Occipital lobe (tissue), 2 donors: ENCODE results near the gene ERC2. TPM values are rescaled to one million over a fixed set of nuclear protein-coding genes. Genes with fewer than 3 reads are reported as not detected.

Experiments
- DNase-seq: peaks from one replicate; lab custom pipeline; 2025; lab: John Stamatoyannopoulos, UW
- total RNA-seq: library from RNA; depleted of rRNA; stranded (reverse); fragments of >200 nt; gene quantifications from one replicate; pipeline ENCODE4 v1.2.3, GENCODE V29; 2014

The ERC2 gene
- total RNA-seq, 1 donor from 2014 or later: 59.7 TPM

DNA sequence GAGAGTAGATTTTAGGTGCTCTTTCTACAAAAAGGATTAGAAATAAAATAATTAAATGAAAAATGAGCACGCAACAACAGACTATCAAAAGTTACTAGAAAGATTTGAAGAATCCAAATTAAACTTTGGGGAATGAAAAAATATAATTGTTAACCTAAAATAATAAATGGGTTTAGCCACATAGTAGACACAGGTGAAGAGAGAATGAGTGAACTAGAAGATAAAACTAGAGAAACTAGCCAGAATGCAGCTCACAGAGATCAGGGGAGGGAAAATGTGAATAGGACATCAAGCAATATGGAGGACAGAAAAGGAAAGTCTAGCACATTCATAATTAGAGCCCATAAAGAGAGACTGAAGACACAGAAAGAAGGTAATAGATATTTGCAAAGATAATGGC lies 670.5 kb downstream of the ERC2 start:
- no peak for DNase-seq

DNA sequence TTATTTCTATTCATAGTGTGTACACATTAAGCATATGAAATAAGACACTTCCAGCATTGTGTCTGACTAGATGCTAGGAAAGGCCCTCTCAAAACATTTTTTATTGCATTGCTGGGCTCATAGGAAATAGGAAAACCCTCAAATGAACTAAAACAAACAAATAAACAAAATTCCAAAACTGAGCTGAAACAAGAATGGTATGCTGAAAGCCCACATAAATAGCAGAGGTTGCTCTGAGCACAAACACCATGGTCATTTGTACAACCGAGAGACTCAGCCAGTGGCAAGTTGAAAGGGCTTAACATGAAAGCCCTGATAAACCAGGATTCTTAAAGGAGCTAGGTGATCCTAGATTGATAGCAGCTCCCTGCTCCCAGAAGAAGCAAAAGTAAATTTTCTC lies 671.2 kb downstream of the ERC2 start:
- DNase-seq: no peak

DNA sequence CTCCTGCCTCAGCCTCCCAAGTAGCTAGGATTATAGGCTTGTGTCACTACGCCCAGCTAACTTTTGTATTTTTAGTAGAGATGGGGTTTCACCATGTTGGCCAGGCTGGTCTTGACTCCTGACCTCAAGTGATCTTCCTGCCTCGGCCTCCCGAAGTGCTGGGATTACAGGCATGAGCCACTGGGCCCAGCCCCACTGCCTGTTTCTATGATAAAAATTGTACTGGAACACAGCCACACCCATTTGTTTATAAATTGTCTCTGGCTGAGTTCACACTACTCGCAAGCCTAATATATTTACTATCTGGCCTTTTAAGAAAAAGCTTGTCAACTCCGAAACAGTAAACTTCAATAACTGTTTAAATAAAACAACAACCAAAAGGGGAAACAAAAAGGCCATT lies 671.7 kb downstream of the ERC2 start:
- no peak for DNase-seq

DNA sequence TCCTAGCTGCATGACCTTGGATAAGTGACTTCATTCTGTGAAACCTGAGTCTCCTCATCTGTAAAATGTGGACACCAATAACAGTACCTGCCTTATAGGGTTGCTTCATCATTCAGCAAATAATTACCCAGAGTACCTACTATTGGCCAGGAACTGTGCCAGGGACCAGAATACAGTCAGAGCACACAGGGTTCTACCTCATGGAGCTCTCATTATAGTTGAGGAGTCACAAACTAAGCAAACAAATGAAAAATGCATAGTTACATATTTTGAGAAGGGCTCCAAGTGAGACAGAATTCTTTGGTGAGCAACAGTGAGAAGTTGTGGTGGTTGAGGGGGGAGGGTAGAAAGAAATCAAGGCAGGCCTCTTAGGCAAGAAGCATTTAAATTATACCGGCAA lies 672.5 kb downstream of the ERC2 start:
- no peak for DNase-seq

DNA sequence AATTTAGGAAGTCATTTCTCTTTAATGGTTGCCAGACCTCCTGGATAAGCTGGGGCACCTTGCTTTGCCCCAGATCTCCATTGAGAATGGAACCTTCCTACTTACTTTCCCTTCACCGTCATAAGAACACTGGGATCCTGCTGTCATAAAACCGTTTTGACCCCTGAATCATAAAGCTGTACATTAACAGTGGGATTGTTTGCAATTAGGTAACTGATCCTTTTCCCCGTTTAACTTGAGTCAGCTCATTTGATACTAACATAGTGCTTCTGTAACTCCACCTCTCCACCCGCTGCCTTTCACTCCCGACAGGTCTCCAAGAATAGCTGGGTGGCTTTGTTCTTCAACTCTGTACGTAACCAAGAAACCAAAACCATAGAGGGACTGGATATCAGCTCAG lies 673.0 kb downstream of the ERC2 start:
- no peak for DNase-seq

DNA sequence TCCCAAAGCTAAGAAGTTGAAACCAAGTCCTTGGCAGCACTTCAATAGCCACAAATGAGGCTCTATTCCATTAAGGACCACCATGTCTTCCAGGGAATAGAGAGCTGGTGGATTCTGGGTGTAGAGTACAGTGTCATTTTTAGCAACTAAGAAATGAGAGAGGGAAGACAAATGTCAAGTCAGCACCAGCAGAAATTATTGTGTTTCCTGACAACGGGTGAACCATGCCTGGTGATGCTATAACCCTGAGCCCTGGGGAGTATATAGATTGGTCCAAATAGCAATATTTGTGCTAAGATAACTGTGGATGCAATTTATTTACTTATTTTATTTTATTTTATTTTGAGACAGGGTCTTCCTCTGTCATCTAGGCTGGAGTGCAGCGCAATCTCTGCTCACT lies 675.5 kb downstream of the ERC2 start:
- no peak for DNase-seq

DNA sequence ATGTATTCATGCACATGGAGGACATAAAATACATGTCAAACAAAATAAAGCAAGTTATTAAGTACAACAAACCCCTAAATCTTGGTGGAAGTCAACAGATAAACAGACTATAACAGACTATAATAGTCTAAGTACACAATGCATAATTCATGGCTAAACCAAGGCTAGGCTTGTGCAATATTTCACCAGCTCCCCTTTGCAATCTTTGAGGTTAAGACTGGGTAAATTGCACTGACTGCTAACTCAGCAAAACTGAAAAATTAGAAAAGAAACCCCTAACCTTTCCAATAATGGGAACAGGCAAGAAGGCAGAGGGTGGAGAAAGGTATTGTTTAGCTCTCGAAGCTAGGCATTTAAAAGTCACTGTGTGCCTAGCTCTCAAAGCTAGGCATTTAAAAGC lies 676.3 kb downstream of the ERC2 start:
- DNase-seq: no peak

DNA sequence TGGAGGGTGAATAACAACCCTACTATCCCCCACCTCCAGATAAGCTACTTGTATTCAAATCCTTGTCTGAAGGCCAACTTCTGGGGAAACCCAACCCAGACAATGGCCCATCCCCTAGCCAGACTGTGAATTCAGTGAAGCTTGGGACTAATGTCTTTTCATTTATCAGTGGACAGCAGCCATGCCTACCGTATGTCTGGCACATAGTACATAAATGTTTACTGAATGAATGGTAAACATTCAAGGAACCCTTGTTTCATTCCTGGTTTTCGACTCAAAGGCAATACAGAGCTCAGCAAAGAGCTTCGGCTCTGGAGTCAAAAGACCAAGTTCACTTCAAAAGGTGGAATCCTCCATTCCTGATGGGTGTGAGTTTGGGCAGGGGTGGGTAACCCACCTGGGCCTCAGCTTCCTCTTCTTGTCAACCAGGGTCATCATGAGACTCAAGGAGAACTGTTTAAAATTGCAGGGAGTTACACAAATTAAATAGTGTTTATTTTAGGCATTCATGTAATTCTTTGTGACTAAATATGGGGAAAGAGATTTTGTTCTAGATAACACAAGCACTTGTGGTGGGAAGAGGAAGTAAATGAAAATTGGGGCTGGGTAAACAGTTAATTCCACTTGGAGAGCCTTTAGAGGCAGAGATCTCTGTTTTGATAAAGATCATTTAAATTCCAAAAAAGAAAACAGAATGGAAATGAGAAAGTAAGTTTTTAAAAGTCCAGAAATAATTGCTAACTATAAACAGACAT lies 677.5 kb downstream of the ERC2 start:
- no peak for DNase-seq

DNA sequence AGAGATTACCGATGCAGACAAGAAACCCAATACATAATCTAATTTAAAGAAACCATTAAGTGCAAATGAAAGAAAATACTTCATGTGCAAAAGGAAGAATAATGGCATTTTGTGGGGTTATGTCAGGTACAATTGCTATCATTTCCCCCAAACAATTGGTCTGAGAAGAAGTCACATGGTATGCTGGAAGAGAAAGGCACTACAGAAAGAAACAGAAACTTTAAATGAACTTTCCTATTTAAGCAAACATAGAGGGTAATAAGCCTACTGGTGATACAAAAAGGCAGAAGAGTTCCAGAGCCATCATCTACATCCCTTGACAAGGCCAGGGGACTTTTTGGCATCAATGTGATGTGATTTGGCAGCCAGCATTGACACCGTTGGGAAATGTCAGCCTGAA lies 678.8 kb downstream of the ERC2 start:
- DNase-seq: no peak

DNA sequence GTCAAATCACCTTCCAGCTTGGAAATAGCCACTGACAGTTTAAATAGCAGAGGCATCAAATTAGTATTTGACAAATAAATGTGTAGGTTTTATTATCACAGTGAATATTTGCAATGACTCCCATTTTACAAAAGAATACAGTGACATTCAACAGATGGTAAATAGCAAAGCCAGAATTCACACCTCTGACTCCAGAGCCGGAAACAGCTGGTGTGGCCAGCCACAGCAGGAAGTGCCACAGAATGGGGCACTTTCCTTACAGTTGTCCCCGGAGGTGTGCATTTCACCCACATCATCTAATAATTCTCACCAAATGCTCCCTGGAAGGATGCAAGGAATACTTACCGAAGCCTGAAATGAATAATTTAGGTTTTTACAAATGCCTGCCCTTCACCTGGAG lies 685.5 kb downstream of the ERC2 start:
- DNase-seq: no peak

DNA sequence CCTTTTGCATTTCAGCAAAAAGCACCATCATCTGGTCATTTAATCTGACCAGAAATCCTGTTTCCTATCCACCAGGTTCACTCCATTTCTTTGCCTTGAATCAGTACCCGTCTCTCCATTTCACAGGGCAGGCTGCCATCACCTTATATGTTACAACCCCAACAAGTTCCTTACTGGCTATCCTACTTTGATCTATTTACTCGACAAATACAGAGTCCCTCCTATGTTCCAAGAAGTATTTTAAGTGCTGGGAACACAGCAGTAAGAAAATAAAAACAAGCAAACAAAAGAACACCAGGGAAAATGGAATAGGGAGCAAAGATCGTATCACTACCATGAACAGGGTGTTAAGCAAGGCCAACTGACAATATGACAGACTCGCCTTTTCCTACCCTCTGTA lies 685.9 kb downstream of the ERC2 start:
- no peak for DNase-seq

DNA sequence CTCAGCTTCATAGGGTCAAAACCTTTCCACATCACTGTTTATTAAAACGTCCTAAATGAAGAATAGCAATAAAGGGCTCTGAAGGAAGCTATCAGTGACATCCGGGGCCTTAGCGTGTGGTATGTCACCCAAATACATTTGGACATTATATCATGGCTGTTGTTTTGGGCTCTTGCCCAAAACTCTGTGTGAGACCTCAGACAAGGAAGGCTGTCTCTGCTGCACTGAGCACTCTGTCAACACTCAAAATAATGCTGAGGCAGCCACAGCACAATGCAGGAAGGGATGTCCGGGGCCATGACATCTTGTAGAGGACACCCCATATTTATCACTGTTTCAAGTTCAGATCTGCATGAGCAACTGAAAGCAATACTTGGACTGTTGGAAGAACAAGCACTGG lies 687.4 kb downstream of the ERC2 start:
- no peak for DNase-seq

DNA sequence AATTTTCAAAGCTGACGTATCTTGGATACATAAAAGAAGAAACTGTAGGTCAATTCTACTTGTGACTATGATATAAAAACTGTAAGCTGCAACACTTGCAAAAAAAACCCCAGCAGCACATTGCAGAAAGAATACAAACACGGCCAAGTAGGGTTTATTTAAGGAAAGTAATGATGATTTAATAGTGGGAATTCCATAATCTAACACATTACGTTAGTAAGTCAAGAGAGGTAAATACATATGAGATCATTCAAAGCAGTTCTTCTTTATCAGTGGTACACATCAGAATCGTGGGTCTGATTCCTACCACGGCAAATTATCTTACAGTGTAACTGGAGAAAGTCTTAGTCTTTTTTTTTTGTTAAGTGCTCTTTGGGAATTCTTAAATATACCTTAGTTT lies 688.7 kb downstream of the ERC2 start:
- DNase-seq: no peak

DNA sequence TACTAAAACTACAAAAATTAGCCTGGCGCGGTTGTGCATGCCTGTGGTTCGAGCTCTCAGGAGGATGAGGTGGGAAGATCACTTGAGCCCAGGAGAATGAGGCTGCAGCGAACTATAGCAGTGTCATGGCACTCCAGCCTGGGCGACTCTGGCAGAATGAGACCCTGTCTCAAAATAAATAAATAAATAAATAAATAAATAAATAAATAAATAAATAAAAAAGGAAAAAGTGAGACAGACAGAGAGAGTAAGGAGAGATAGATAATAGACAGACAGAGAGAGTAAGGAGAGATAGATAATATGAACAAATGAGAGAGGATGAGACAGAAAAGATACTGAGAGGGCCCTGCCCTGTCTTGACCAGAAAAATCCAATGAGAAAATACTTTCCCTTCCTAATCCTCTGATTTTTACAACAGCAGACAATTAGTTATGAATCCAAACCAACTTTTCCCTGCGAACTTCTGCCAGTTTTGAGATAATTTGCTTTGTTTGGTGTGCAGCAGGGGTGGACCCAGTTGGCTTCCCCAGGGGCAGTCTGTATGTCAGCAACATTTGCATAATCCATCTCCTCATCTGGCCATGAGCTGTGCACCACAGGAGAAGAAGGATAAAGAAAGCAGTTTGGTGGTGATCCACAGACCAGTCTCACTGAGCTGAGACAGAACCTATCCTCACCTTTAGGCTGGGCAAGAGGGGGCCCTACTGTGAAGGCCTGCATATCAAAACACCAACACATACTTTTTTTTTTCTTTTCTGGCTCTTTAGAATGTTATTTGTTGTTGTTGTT lies 692.7 kb downstream of the ERC2 start:
- no peak for DNase-seq

DNA sequence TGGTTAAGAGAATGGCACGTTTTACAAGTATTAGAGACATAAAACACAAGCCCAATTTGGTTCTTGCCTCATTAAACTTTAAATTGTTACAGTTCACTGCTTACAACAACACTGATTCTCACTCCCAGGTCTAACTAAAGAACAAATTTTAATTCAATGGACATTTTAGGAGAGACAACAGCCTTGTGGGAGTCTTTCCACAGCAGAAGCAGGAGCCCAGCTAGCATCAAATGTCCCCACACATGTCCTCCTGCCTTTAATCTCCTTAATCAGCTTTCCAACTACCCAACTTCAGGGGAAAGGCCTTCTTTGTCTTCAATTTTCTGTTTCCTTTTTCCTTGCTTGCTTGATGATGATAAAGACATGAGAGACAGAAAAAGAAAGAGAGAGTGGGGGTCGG lies 693.4 kb downstream of the ERC2 start:
- no peak for DNase-seq

DNA sequence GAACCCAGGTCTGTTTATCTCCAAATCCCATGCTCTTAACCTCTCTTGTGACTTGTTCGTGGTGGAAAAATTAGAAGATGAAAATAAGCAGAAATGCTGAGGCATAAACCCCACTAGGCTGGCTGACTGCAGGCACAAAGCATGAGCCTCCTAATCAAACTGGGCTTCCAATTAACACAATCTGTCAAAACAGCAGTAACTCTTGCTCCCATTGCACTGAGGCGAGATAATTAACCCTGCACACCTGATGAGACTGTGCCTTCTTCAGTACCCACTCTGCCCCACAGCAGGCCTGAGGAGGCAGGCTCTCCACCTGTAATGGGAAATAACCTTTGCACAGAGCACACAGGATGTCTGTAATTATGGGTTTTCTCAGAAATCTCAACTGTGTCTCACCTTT lies 696.8 kb downstream of the ERC2 start:
- no peak for DNase-seq

DNA sequence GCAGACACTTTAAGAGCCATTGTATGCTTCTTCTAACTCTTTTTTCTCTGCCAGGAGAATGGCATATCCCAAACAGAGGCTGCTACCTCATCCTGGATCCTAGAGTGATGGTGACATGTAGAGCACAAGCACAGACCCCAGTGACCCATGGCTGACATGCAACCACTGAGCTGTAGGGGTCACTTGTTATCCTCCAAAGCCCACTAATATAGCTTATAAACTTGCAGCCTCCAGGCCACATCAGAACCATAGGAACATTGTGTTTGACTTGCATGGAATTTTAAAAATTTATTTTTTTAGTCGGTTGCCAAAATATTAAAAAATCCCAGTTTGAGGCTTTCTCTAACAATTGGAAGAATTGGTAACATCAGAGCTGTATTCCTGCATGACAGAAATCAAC lies 698.2 kb downstream of the ERC2 start:
- no peak for DNase-seq

DNA sequence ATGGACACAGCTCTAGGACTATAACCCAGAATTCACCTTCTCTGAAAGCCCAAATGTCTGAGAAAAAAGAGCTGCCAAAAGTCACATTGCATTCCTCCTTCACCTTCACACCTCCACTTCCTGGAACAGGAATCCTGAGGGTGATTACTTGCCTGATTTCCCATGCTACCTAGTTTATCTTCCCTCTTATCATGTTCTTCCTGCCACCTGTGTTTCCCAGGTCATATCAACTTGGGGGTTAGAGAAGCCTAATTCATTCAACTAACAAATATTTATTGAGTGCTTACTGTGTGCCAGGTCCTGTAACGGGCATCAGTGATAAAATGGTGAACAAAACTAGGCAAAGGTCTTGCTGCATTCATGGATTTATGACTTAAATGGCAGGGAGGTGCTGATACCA lies 701.5 kb downstream of the ERC2 start:
- DNase-seq: no peak

DNA sequence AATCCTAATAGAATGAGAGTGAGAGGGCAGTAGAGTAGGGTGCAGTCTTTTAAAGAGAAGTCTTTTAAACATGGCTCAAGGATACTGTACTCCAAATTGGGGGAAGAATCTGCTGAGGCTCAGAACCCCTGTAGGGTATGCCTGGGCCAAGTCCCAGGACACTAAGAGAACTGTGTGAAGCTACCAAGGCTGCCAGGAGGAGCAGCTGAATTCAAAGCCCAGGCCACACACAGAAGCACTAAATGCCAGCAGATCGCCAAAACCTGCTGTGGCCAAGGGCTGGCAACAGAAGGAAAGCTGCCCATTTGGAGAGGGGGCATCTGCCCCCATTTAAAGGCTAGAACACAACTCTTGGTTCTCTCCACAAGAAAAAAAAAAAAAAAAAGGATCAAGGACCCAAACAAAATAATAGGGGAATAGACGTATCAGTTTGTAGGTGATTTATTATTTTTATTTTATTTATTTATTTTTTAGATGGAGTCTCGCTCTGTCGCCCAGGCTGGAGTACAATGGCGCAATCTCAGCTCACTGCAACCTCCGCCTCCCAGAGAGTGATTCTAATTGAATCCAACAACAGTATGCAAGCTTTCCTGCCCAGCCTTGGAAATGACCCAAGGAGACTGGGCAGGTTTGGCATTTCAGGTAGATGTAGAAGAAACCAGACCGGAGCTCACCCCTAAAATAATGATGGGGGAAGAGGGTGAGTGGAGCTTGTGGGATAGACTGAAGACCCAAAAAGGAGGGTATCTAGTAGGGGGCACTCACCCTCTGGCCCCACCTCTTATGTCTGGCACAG lies 702.2 kb downstream of the ERC2 start:
- no peak for DNase-seq

DNA sequence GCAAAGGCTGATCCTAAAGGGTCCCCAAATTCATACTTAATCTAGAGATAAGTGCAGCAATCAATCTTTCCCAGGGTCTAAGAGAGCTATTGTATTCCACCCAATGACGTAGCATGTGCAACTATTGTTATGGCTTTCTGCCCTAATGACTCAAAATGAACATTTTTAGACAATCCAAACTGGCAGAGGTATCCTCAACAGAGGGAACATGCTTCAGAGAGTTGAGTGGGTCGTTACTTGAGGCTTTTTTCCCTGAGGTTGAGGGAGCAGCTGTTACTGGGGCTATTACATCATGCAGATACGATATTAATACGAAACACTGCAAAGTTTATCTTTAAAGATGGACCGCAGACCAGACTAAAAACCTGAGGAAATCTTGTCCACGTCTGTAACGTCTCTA lies 702.9 kb downstream of the ERC2 start:
- DNase-seq: no peak

DNA sequence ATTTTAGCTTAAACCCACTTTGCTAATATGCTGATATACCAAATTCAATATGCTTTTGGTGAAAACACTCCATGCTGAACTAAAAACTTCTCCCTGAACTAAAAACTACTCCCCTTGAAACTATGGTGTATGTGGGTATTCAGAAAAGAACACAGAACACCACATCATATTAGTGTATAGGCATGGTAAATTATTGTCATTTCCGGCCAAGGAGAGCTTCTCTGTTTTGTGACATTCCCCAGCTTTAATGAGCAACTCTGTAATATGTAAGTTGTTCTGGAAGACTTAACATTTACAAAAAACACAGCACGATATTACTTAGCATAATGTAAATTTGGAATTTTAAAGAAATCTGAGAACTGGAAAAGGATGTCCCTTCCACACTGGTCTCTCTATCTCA lies 711.3 kb downstream of the ERC2 start:
- no peak for DNase-seq

DNA sequence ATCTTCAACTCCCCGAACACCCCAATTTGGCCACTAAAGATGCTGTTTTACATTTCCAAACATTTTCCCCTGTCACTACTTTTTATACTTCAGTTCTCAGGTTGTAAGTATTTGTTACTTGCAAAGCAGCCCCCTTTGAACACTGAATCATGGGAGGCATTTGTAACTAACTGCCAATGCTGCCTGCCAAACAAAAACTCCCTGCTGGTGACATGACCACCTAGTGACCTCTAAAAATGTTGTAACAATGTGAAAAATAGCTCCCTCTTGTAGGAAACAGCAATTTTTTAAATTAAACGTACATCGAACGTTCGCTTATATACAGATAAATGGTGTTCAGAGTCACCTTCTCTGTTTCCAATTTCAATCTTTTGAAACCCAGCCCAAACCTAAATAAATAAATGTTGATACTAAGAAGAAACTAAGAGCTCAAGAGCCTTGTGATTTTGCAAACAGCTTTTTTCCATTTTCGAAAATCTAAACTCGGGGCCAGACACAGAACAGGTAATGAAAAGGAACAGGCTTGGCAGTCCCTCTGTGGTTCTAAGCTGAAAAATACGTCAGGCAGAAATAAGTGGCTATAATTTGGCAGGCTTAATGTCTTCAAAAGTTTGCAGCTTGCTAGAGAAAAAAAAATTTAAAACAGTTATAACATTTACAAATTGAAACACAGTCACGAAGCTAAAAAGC lies 712.6 kb downstream of the ERC2 start:
- no peak for DNase-seq
